ENCODE measurements around the gene REM1.

The REM1 gene

GRCh38 chr20:31523361-31524283 is 48.5 kb downstream of the REM1 start:
- no peak for DNase-seq (ENCODE audit: low read depth, low spot score)

GRCh38 chr20:31527266-31527665 is 52.2 kb downstream of the REM1 start:
- DNase-seq (ENCODE audit: low read depth, low spot score), result no peak
